ENCODE measurements around the gene SOX15.

SOX15 gene

GRCh38 chr17:7570351-7570750 lies 19.5 kb downstream of the SOX15 start:
- Histone ChIP-seq H3K36me3 (ENCODE audit: low read depth) (peaks cover 71% of the 10 kb centered on the region), H3K27ac (ENCODE audit: poor library complexity, severe bottlenecking) (no peak overlapping the region), H3K9me3 (ENCODE audit: severe bottlenecking) (no peaks in the 10 kb centered on the region), H3K27me3 (ENCODE audit: insufficient read depth, poor library complexity, severe bottlenecking) (no peaks in the 10 kb centered on the region), H3K4me3 (ENCODE audit: severe bottlenecking) (no peak overlapping the region), H3K4me1 (ENCODE audit: insufficient read depth, poor library complexity, severe bottlenecking) (peaks cover 12% of the 10 kb centered on the region)
- DNase-seq (ENCODE audit: low spot score) (no peak), ATAC-seq (ENCODE audit: low read depth) (no peak)
- TF ChIP-seq CTCF (IDR thresholded peaks at IDR 0.05; ENCODE audit: poor library complexity, severe bottlenecking), result no peak

GRCh38 chr17:7569571-7569970 lies 20.3 kb downstream of the SOX15 start:
- peaks cover 71% of the 10 kb centered on the region for H3K36me3 ChIP-seq (ENCODE audit: low read depth)
- no peak overlapping the region for H3K27ac ChIP-seq (ENCODE audit: poor library complexity, severe bottlenecking)
- no peak overlapping the region for H3K4me3 ChIP-seq (ENCODE audit: severe bottlenecking)
- TF ChIP-seq CTCF (IDR thresholded peaks at IDR 0.05; ENCODE audit: poor library complexity, severe bottlenecking), result no peak
- H3K27me3 ChIP-seq (ENCODE audit: insufficient read depth, poor library complexity, severe bottlenecking), result no peaks in the 10 kb centered on the region
- no peaks in the 10 kb centered on the region for H3K9me3 ChIP-seq (ENCODE audit: severe bottlenecking)
- DNase-seq (ENCODE audit: low spot score), result no peak
- ATAC-seq (ENCODE audit: low read depth), result no peak
- peaks cover 5% of the 10 kb centered on the region for H3K4me1 ChIP-seq (ENCODE audit: insufficient read depth, poor library complexity, severe bottlenecking)

GRCh38 chr17:7563115-7563869 lies 26.6 kb downstream of the SOX15 start:
- TF ChIP-seq CTCF (IDR thresholded peaks at IDR 0.05; ENCODE audit: poor library complexity, severe bottlenecking), result no peak
- H3K4me1 ChIP-seq (ENCODE audit: insufficient read depth, poor library complexity, severe bottlenecking), result peaks cover 17% of the 10 kb centered on the region
- H3K36me3 ChIP-seq (ENCODE audit: low read depth), result peaks cover 39% of the 10 kb centered on the region
- H3K9me3 ChIP-seq (ENCODE audit: severe bottlenecking), result no peaks in the 10 kb centered on the region
- no peak for ATAC-seq (ENCODE audit: low read depth)
- H3K4me3 ChIP-seq (ENCODE audit: severe bottlenecking), result no peak overlapping the region
- no peak overlapping the region for H3K27ac ChIP-seq (ENCODE audit: poor library complexity, severe bottlenecking)
- no peaks in the 10 kb centered on the region for H3K27me3 ChIP-seq (ENCODE audit: insufficient read depth, poor library complexity, severe bottlenecking)
- no peak for DNase-seq (ENCODE audit: low spot score)

- H3K4me3 ChIP-seq (ENCODE audit: severe bottlenecking), result peak overlapping the region; percentile 58
- no peak for ATAC-seq (ENCODE audit: low read depth)
- no peak for TF ChIP-seq CTCF (IDR thresholded peaks at IDR 0.05; ENCODE audit: poor library complexity, severe bottlenecking)
- no peaks in the 10 kb centered on the region for H3K9me3 ChIP-seq (ENCODE audit: severe bottlenecking)
- H3K36me3 ChIP-seq (ENCODE audit: low read depth), result peaks cover 33% of the 10 kb centered on the region
- peak overlapping the region; percentile 76 for H3K27ac ChIP-seq (ENCODE audit: poor library complexity, severe bottlenecking)
- no peak for DNase-seq (ENCODE audit: low spot score)
- no peaks in the 10 kb centered on the region for H3K27me3 ChIP-seq (ENCODE audit: insufficient read depth, poor library complexity, severe bottlenecking)
- peaks cover 17% of the 10 kb centered on the region for H3K4me1 ChIP-seq (ENCODE audit: insufficient read depth, poor library complexity, severe bottlenecking)
Measured at GRCh38 chr17:7562208-7562605, 27.7 kb downstream of the SOX15 start.

- H3K4me3 ChIP-seq (ENCODE audit: severe bottlenecking), result peak within 1 kb of the TSS; percentile 58
- H3K9me3 ChIP-seq (ENCODE audit: severe bottlenecking), result no peaks in the 10 kb centered on the region
- peaks cover 28% of the 10 kb centered on the region for H3K36me3 ChIP-seq (ENCODE audit: low read depth)
- no peak for TF ChIP-seq CTCF (IDR thresholded peaks at IDR 0.05; ENCODE audit: poor library complexity, severe bottlenecking)
- H3K27me3 ChIP-seq (ENCODE audit: insufficient read depth, poor library complexity, severe bottlenecking), result no peaks in the 10 kb centered on the region
- peak; percentile 67 for ATAC-seq (ENCODE audit: low read depth)
- DNase-seq (ENCODE audit: low spot score), result peak; percentile 92
- H3K27ac ChIP-seq (ENCODE audit: poor library complexity, severe bottlenecking), result peak within 1 kb of the TSS; percentile 76
- peaks cover 17% of the 10 kb centered on the region for H3K4me1 ChIP-seq (ENCODE audit: insufficient read depth, poor library complexity, severe bottlenecking)
Measured at GRCh38 chr17:7561589-7562207, 28.2 kb downstream of the SOX15 start, which contains the start of gene SENP3. Gene SENP3 (plus strand): TSS chr17:7561919. CDS start chr17:7563077, 1,158 bp downstream.

All from RWPE2 (cell line).